NCI-H1417 (cell line): ENCODE measurements around the gene STUM.

ENCODE experiments used
- DNase-seq, 3 experiments: peaks; one replicate each; lab custom pipeline; 2025; lab: John Stamatoyannopoulos, UW

Gene STUM

GRCh38 chr1:226654046-226654667 is 105.6 kb downstream of the STUM start:
- DNase-seq: no peak

DNA sequence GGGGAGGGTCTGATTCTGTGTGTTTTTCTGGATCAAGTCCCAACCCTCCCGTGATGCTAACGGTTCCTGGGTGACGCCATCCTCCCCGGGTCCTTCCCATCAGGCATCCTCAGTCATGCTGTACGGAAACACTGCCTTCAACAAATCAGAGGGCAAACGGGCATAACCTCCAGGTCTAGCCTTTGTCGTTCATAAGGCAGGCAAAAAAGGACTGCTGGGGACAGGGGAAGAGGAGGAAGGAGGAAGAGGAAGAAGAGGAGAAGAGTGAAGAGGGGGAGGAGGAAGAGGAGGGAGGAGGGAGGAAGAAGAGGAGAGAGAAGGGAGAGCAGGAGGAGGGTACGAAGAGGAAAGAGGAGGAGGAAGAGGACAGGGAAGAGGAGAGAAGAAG is 106.1 kb downstream of the STUM start:
- no peak for DNase-seq

DNA sequence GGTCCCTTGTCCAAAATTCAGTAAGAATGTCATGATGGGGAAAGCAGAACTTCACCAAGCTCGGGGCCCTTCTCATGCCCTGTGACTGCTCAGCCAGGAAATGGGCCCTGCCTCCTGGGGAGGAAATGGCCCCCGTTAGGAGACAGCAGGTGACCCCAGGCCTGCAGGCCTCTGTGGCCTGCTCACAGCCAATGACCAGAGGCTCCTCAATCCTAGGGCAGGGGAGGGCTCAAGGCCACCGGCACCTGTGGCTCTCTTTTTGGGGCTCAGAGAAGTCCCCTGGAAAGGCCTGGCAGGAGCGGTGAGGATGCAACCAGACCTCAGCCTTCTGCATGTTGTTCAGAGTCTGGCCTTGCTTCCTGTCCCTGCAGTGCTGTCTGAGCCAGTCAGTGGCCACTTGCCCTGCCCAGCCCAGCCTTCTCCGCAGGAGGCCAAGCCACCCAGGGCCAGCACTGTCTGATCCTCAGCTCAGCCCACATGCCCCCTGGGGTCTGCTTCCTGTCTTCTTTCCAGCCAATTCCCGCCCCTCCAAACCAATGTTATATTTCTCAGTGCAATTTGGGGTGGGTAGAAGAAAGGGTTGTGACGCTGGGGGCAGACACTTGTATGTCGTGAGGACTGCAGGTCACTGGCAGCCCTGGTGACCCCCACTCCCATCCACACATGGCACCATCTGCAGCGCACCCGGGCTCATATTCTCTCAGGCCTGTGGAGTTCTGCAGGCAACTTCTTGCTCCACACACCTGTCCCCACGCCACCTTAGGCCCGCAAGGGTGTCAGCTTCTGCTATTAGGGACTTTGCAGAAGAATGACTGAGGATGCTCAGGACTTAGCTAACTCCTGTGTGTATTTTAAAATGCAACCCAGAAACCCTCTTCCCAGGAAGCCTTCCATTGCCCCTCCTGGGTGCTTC is 106.9 kb downstream of the STUM start:
- peak in 2 of 3 experiments; percentile 40 to 66 for DNase-seq

- DNase-seq: peak; percentile 37 to 76 (median 61)
Observed at GRCh38 chr1:226656201-226656600, 107.6 kb downstream of the STUM start.

DNA sequence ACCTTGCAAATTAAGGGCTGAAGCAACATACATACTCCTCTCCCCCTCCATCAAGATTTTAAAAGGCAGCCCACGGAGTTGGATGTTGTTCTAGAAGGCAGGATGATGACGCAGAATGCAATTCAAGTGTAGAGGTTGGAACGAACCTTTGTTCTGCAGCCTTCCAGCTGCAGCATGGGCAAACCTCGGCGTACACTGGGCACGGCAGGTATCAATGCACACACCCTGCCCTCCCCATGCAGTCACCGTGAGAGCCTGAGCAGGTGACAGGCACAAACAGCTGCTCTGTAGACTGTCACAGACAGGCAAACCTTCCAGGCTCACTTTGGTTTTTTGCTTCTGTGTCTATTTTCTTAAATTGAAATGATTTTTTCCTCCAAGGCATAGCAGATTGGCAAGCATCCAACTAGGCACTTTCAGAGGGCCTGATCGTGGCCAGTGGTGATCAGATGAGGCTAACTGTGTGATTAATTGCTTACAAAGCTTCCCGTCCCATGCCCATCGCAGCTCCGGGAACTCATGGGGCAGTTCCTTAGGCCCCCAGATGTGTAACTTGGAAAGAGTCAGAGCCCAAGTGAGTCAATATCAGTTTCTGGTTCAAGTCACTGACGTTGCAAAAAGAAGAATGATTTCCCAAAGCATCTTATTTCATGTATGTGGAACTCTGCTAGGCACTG is 108.2 kb downstream of the STUM start:
- DNase-seq: peak; percentile 64 to 90 (median 74)

- peak in 1 of 3 experiments; percentile 33 for DNase-seq
Observed at GRCh38 chr1:226657895-226658545, 109.5 kb downstream of the STUM start.

- no peak for DNase-seq
Observed at GRCh38 chr1:226658546-226659125, 110.1 kb downstream of the STUM start.
